RWPE2 (cell line): Measurements from ENCODE around the gene PLD2.

Experiments
- ATAC-seq: fragments of 200-7000 bp; cut with Tn5 transposase; 3 replicates; pipeline ENCODE4 v1.9.1; 2021; ENCODE audit warnings: low read depth
- DNase-seq: peaks from one replicate; pipeline ENCODE4 v3.0.0-alpha.2; 2020; ENCODE audit warnings: low spot score
- H3K27ac ChIP-seq: fragments of 450-650 bp; 2 replicates; pipeline ENCODE4 v1.5.1; 2017; ENCODE audit warnings: mild to moderate bottlenecking; ENCODE audit not compliant: poor library complexity, severe bottlenecking
- H3K27me3 ChIP-seq: fragments of 250-450 bp; sonication (Bioruptor Pico); 2 replicates; pipeline ENCODE4 v1.5.1; 2021; ENCODE audit warnings: mild to moderate bottlenecking, moderate library complexity; ENCODE audit not compliant: insufficient read depth, poor library complexity, severe bottlenecking
- H3K36me3 ChIP-seq: fragments of 250-450 bp; sonication (Bioruptor Pico); 2 replicates; pipeline ENCODE4 v1.5.1; 2020; ENCODE audit warnings: low read depth, mild to moderate bottlenecking, moderate library complexity
- H3K4me1 ChIP-seq: fragments of 250-450 bp; sonication (Bioruptor Pico); 2 replicates; pipeline ENCODE4 v1.5.1; 2021; ENCODE audit warnings: mild to moderate bottlenecking, moderate library complexity; ENCODE audit not compliant: insufficient read depth, poor library complexity, severe bottlenecking
- H3K4me3 ChIP-seq: fragments of 250-450 bp; sonication (Bioruptor Pico); 2 replicates; pipeline ENCODE4 v1.5.1; 2021; ENCODE audit warnings: mild to moderate bottlenecking, moderate library complexity; ENCODE audit not compliant: severe bottlenecking
- H3K9me3 ChIP-seq: fragments of 250-450 bp; sonication (Bioruptor Pico); 2 replicates; pipeline ENCODE4 v1.5.1; 2021; ENCODE audit warnings: mild to moderate bottlenecking, moderate library complexity; ENCODE audit not compliant: severe bottlenecking
- CTCF ChIP-seq: fragments of 450-650 bp; IDR thresholded peaks from one replicate; pipeline ENCODE4 v1.5.1; 2017; ENCODE audit warnings: mild to moderate bottlenecking, moderate library complexity; ENCODE audit not compliant: poor library complexity, severe bottlenecking

PLD2 gene

GRCh38 chr17:4834681-4835020, 27.7 kb downstream of the PLD2 start:
- Histone ChIP-seq H3K4me1 (peaks cover 4% of the 10 kb centered on the region), H3K4me3 (peak overlapping the region; percentile 87), H3K36me3 (peaks cover 29% of the 10 kb centered on the region), H3K27ac (peak overlapping the region; percentile 82), H3K9me3 (no peaks in the 10 kb centered on the region), H3K27me3 (no peaks in the 10 kb centered on the region)
- ATAC-seq (peak; percentile 30; the same call in 2 of the 3 replicates), DNase-seq (no peak)
- TF ChIP-seq CTCF: no peak

GRCh38 chr17:4836221-4836620, 29.3 kb downstream of the PLD2 start:
- no peaks in the 10 kb centered on the region for H3K27me3 ChIP-seq
- H3K36me3 ChIP-seq: peaks cover 33% of the 10 kb centered on the region
- ATAC-seq: no peak
- no peak for TF ChIP-seq CTCF
- no peak overlapping the region for H3K4me3 ChIP-seq
- H3K4me1 ChIP-seq: peaks cover 13% of the 10 kb centered on the region
- H3K27ac ChIP-seq: peak overlapping the region; percentile 82
- H3K9me3 ChIP-seq: no peaks in the 10 kb centered on the region
- DNase-seq: no peak

- H3K27ac ChIP-seq: no peak overlapping the region
- ATAC-seq (no peak), DNase-seq (no peak)
- no peaks in the 10 kb centered on the region for H3K9me3 ChIP-seq
- H3K36me3 ChIP-seq: peaks cover 39% of the 10 kb centered on the region
- peaks cover 13% of the 10 kb centered on the region for H3K4me1 ChIP-seq
- no peaks in the 10 kb centered on the region for H3K27me3 ChIP-seq
- no peak for TF ChIP-seq CTCF
- H3K4me3 ChIP-seq: no peak overlapping the region
These were observed 30.7 kb downstream of the PLD2 start for GRCh38 chr17:4837471-4838308.

- no peak for TF ChIP-seq CTCF
- H3K4me3 ChIP-seq: no peak overlapping the region
- peaks cover 13% of the 10 kb centered on the region for H3K4me1 ChIP-seq
- ATAC-seq (no peak), DNase-seq (no peak)
- no peak overlapping the region for H3K27ac ChIP-seq
- no peaks in the 10 kb centered on the region for H3K9me3 ChIP-seq
- H3K36me3 ChIP-seq: peaks cover 39% of the 10 kb centered on the region
- H3K27me3 ChIP-seq: no peaks in the 10 kb centered on the region
These were observed 31.4 kb downstream of the PLD2 start for GRCh38 chr17:4838309-4838785.

GRCh38 chr17:4839221-4839620, 32.3 kb downstream of the PLD2 start:
- no peak for ATAC-seq
- DNase-seq: no peak

More at GRCh38 chr17:4839221-4839620, 32.3 kb downstream of the PLD2 start:
- no peaks in the 10 kb centered on the region for H3K27me3 ChIP-seq
- H3K36me3 ChIP-seq: peaks cover 45% of the 10 kb centered on the region
- peak overlapping the region; percentile 30 for H3K27ac ChIP-seq
- H3K4me3 ChIP-seq: no peak overlapping the region
- no peaks in the 10 kb centered on the region for H3K9me3 ChIP-seq
- peaks cover 13% of the 10 kb centered on the region for H3K4me1 ChIP-seq
- TF ChIP-seq CTCF: no peak
